IPS-20b (cell line): Measurements from ENCODE around the gene STAB1.

Experiments
- H3K27ac ChIP-seq: one replicate; pipeline ENCODE4 v1.5.1; 2013; ENCODE audit warnings: low read length
- H3K27me3 ChIP-seq: 2 replicates; pipeline ENCODE4 v1.6.1; 2013; ENCODE audit warnings: mild to moderate bottlenecking, low read length, inconsistent platforms; ENCODE audit not compliant: insufficient read depth
- H3K36me3 ChIP-seq: 2 replicates; pipeline ENCODE4 v1.6.1; 2013; ENCODE audit warnings: low read depth, mild to moderate bottlenecking, inconsistent platforms, low read length, moderate library complexity; ENCODE audit not compliant: insufficient read depth
- H3K4me1 ChIP-seq: 2 replicates; pipeline ENCODE4 v1.6.1; 2013; ENCODE audit warnings: mild to moderate bottlenecking, control low read depth, inconsistent platforms, low read length, moderate library complexity; ENCODE audit not compliant: insufficient read depth
- H3K4me3 ChIP-seq: 2 replicates; pipeline ENCODE4 v1.5.1; 2013; ENCODE audit warnings: mild to moderate bottlenecking, low read length, inconsistent platforms
- H3K9ac ChIP-seq: 2 replicates; pipeline ENCODE4 v1.6.1; 2013; ENCODE audit warnings: low read depth, mild to moderate bottlenecking, inconsistent platforms, low read length, moderate library complexity
- H3K9me3 ChIP-seq: 2 replicates; pipeline ENCODE4 v1.6.1; 2013; ENCODE audit warnings: mild to moderate bottlenecking, low read depth, low read length, inconsistent platforms; ENCODE audit not compliant: insufficient read depth

Gene STAB1

GRCh38 chr3:52531860-52532516 lies 36.9 kb downstream of the STAB1 start:
- H3K9ac ChIP-seq = peak overlapping the region; percentile 80; the same call in 1 of the 2 replicates
- no peaks in the 10 kb centered on the region for H3K9me3 ChIP-seq
- H3K36me3 ChIP-seq = peaks cover 34% of the 10 kb centered on the region
- peak overlapping the region; percentile 82 for H3K4me3 ChIP-seq
- H3K27ac ChIP-seq = no peak overlapping the region
- no peaks in the 10 kb centered on the region for H3K27me3 ChIP-seq
- peaks cover 6% of the 10 kb centered on the region; the same call in 1 of the 2 replicates for H3K4me1 ChIP-seq

- no peak overlapping the region for H3K27ac ChIP-seq
- peak overlapping the region; percentile 80 for H3K9ac ChIP-seq
- H3K4me1 ChIP-seq = peaks cover 8% of the 10 kb centered on the region
- no peaks in the 10 kb centered on the region for H3K9me3 ChIP-seq
- no peaks in the 10 kb centered on the region for H3K27me3 ChIP-seq
- H3K36me3 ChIP-seq = peaks cover 29% of the 10 kb centered on the region
- H3K4me3 ChIP-seq = peak overlapping the region; percentile 82
Observed at GRCh38 chr3:52532517-52532837, 37.3 kb downstream of the STAB1 start.

DNA sequence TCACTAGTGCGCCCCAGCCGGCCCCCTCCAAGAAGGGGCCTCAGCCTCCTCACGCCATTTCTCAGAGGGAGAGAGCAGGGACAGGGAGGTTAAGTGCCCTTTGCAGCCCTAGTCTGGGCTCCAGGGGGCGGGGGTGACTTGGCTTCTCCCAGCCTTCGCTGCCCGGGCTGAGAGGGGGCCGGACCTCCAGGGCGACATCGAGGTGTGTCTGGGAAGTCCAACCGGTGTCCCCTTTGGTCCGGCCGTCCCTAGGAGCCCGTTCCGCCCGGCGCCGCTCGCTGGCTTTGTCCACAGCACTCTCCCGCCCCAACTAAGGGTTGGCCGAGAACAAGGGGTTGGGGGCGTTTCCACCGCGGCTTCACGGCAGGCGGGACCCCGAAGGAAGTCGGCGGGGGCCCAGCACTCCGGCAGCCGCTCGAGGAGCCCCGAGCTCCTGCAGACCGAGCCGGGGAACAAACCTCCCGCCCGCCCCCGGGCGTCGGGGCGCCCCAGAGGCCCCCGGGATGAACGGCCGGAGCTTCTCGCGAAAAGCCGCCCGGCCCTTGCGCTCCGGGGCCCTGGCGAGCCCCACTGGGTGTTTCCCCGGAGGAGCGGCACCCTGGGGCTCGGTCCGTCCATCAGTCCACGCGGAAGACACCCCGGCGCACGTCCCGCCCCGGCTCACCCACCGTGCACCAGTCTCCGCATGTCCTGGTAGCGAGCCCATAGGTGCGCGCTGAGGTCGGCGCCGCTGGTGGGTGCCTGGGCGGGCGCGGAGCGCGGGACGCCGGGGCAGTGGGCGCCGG lies 37.9 kb downstream of the STAB1 start:
- Histone ChIP-seq H3K9ac (peak overlapping the region; percentile 80), H3K27ac (no peak overlapping the region), H3K27me3 (no peaks in the 10 kb centered on the region), H3K4me3 (peak overlapping the region; percentile 82), H3K4me1 (peaks cover 13% of the 10 kb centered on the region), H3K9me3 (no peaks in the 10 kb centered on the region), H3K36me3 (peaks cover 24% of the 10 kb centered on the region)

DNA sequence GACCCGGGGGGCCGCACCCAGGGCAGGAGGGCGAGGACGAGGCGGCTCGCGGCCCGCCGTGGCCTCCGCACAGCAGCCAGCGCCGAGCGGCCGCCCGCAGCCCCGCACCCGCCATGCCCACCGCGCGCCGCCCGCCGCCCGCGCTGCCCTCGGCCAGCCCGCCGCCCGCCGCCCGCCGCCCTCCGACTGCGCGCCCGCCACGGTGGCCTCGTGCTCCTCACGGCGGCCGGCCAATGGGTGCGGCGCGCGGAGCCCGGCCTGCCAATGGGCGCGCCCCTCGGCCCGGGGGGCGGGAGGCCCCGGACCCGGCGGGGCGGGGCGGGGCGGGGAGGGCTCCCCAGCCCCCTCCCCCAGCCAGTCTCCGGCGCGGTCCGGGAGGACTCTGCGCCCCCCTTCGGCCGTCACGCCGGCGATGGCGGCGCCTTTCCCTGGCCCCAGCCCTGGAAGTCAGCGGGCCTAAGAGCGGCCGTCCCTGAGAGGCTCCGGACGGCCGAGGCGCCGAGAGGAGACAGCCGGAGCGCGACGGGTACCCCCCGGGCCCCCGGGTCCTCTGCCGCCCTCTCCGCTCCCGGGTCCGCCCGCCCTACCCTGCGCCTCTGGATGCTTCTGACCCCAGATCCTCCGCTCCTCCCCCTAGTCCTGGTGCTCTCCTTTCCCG lies 38.6 kb downstream of the STAB1 start, which contains the start of gene NT5DC2:
TSS of gene NT5DC2 (minus strand) at position 235 of the 658 bp plus-strand sequence. CDS start at position 115, 120 bp downstream.
- H3K4me1 ChIP-seq = peaks cover 14% of the 10 kb centered on the region
- H3K9me3 ChIP-seq = no peaks in the 10 kb centered on the region
- peaks cover 17% of the 10 kb centered on the region for H3K36me3 ChIP-seq
- peak within 1 kb of the TSS; percentile 82 for H3K4me3 ChIP-seq
- H3K9ac ChIP-seq = peak within 1 kb of the TSS; percentile 80
- H3K27me3 ChIP-seq = no peaks in the 10 kb centered on the region
- no peak within 1 kb of the TSS for H3K27ac ChIP-seq

- Histone ChIP-seq H3K36me3 (peaks cover 16% of the 10 kb centered on the region), H3K4me3 (peak overlapping the region; percentile 68), H3K27ac (no peak overlapping the region), H3K9ac (peak overlapping the region; percentile 74), H3K4me1 (peaks cover 14% of the 10 kb centered on the region), H3K27me3 (no peaks in the 10 kb centered on the region), H3K9me3 (no peaks in the 10 kb centered on the region)
Observed at GRCh38 chr3:52534281-52535183, 39.4 kb downstream of the STAB1 start.

GRCh38 chr3:52535411-52536111 lies 40.4 kb downstream of the STAB1 start:
- Histone ChIP-seq H3K4me3 (peak overlapping the region; percentile 34; the same call in 1 of the 2 replicates), H3K9ac (no peak overlapping the region), H3K4me1 (peaks cover 14% of the 10 kb centered on the region), H3K36me3 (peaks cover 25% of the 10 kb centered on the region), H3K27me3 (no peaks in the 10 kb centered on the region), H3K27ac (no peak overlapping the region), H3K9me3 (no peaks in the 10 kb centered on the region)

DNA sequence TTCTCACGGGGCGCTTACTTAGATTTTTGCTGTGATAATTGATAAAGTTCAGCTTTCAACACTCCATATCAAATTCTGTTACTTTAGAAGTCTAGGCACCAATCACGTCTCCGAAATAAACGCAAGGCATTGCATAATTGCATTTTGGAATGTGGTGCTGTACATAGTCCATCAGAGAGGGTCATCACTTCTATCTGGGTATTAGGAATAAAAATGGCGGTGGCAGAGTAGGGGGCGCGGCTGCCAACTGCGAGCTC lies 40.9 kb downstream of the STAB1 start:
- Histone ChIP-seq H3K4me3 (peak overlapping the region; percentile 34; the same call in 1 of the 2 replicates), H3K27me3 (no peaks in the 10 kb centered on the region), H3K36me3 (peaks cover 25% of the 10 kb centered on the region), H3K9me3 (no peaks in the 10 kb centered on the region), H3K9ac (no peak overlapping the region), H3K27ac (no peak overlapping the region), H3K4me1 (peaks cover 14% of the 10 kb centered on the region)

- H3K36me3 ChIP-seq = peaks cover 27% of the 10 kb centered on the region
- H3K27me3 ChIP-seq = no peaks in the 10 kb centered on the region
- H3K4me1 ChIP-seq = peaks cover 14% of the 10 kb centered on the region
- H3K27ac ChIP-seq = peak within 1 kb of the TSS; percentile 55
- H3K4me3 ChIP-seq = peak within 1 kb of the TSS; percentile 91
- peak within 1 kb of the TSS; percentile 94 for H3K9ac ChIP-seq
- no peaks in the 10 kb centered on the region for H3K9me3 ChIP-seq
Observed at GRCh38 chr3:52536369-52537164, 41.4 kb downstream of the STAB1 start, which contains the start of gene UQCC5. Gene UQCC5 (plus strand): TSS chr3:52536605. CDS start chr3:52536756, 151 bp downstream.

DNA sequence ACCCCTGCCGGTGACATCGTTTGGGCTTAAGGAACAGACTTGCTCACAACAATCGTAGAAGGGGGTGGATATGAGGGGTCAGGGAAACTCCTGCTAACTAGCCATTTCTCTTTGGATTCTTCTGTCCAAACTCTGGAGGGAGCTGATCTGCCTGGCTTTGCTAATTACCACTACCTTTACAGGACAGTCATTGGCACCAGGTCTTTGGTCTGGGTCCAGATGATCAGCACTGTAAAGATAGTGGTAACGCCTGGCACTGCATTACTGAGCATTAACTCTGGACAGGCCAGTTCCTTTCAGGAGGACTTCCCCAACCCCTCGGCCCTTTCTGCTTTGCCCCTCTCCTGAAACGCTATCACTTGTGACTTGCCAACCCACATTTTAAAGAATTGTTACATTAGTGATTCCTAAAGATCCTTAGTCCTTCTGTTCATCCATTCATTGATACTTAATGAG lies 42.1 kb downstream of the STAB1 start:
- no peaks in the 10 kb centered on the region for H3K27me3 ChIP-seq
- peak overlapping the region; percentile 91 for H3K4me3 ChIP-seq
- H3K27ac ChIP-seq = no peak overlapping the region
- H3K9ac ChIP-seq = peak overlapping the region; percentile 94
- H3K36me3 ChIP-seq = peaks cover 31% of the 10 kb centered on the region
- peaks cover 12% of the 10 kb centered on the region for H3K4me1 ChIP-seq
- H3K9me3 ChIP-seq = no peaks in the 10 kb centered on the region

DNA sequence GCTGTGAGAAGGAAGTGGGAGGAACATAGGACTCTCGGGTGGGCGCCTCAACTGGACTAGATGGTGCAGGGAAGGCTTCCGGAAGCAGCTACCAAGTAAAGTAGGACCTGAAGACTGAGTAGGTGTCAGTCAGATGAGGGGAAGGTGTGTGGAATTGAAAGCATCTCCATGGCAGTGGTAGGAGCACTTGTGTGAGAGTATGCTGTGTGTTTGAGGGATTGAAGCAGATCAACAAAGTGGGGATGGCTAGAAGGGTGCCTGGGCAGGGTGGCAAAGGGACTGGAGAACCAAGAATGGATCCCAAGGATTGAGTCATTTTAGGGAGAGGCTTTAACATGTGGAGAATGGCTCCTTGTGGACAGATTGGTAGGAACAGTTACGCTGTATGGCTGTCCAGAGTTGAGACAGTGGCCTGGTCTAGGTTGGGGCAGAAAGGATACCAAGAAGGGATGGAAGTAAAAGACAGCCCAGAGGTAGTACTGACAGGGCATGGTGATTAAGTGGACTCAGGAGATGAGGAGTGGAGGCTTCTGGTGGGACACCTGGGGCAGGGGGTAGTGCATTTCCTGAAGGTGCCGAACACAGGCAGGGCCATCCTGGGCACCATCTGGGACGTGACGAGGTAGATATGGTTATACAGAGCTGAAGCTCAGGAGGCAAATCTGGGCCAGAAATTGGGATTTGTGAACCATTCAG lies 42.7 kb downstream of the STAB1 start:
- H3K9ac ChIP-seq = peak overlapping the region; percentile 94; the same call in 1 of the 2 replicates
- H3K27ac ChIP-seq = no peak overlapping the region
- peaks cover 31% of the 10 kb centered on the region for H3K36me3 ChIP-seq
- peaks cover 8% of the 10 kb centered on the region for H3K4me1 ChIP-seq
- H3K4me3 ChIP-seq = peak overlapping the region; percentile 91
- H3K27me3 ChIP-seq = no peaks in the 10 kb centered on the region
- no peaks in the 10 kb centered on the region for H3K9me3 ChIP-seq
